ENCODE data around the gene PKNOX2.

Gene PKNOX2

DNA sequence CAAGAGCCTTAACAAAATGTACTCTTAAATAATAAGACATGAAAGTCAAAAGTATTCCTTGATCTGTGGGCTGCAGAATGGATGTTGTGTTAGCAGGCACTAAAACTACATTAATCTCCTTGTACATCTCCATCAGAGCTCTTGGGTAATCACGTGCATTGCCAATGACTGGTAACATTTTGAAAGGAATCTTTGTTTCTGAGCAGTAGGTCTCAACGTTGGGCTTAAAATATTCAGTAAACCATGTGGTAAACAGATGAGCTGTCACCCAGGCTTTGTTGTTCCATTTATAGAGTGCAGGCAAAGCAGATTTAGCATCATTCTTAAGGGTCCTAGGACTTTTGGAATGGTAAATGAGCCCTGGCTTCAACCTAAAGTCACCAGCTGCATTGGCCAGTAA is 152.9 kb downstream of the PKNOX2 start:
- no peak for DNase-seq

DNA sequence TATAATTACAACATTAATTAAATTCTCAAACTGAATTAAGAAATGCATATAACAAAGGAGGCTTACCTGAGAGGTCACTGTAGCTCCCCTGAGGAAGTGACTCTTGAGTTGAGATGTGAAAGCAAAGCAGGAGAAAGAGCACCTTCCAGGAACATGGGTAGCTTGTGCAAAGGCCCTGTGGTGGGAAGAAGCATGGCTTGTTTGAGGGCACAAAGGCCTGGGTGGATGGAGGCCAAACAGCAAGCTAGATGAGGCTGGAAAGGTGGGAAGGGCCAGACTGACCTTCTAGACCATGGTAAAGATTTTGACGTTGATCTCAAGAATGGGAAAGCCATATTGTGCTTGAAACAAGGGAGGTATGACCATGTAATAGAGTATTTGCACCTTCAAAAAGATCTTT is 155.1 kb downstream of the PKNOX2 start:
- no peak for DNase-seq

DNA sequence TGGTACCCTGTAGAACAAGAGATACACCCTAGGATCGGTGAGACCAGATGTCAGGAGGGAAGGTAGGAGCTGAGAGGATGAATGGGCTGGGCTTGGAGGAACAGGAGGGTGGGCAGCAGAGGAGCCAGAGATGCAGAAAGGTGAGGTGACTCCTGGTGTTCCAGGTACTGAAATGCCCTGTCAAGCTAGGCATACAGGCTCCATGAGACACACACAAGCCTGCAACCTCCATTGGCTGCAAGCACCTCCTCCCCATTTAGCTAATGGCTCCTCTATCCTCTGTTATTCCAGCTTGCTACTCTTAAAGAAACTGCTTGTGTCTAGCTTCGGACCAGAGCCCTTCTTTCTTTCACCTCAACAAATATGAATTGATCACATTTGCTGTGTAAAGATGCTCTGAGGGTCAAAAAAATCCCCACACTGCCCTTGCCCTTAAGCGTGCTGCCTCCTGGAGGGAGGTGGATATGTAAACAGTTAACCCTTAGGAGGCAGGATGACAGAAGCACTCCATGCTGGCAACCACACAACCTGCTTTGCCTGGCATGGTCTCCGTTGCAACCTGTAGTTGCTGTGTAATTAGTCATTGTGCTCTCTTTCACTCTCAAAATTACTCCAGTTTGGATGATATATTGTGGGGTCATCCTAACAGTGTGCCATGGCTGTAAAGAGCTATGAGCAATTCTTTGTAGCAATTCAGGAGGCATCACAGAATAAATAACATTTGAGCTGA is 156.0 kb downstream of the PKNOX2 start:
- no peak for DNase-seq

GRCh38 chr11:125322289-125322688 is 157.7 kb downstream of the PKNOX2 start:
- DNase-seq: no peak

DNA sequence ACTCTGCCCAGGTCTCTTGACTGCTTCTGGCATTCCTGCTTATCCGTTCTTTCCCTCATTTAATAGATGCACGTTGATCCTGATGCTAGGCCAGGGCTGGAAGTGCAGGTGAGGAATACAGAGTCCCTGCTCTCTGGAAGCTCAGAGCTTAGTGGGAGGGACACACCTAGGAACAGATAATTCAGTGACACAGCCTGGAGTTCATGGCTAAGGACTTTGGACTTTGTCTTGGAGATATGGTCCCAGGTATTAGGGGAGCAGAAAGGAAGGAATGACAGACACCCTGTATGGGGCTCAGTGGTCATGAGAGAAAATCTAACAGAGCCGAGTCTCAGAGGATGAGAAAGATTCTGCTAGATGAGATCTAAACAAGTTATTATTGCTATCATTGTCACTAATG is 160.6 kb downstream of the PKNOX2 start:
- DNase-seq: no peak

DNA sequence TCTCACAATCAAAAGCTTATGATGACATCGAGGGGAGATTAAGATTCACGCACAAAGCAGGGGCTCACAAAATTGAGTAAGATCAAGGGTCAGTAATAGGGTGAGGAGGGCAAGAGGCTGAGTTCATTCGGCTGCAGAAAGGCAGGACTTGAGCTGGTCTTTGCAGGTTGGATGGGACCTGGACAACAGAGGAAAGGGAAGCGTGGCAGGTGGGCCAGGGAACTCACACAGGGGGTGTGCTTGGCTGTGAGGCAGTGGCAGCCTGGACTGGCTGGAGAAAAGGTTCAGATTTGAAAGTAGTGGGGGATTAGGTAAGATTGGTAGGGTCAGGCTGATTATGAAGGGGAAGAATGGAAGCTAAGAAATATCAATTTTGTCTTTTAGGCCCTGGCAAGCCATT is 161.6 kb downstream of the PKNOX2 start:
- no peak for DNase-seq

DNA sequence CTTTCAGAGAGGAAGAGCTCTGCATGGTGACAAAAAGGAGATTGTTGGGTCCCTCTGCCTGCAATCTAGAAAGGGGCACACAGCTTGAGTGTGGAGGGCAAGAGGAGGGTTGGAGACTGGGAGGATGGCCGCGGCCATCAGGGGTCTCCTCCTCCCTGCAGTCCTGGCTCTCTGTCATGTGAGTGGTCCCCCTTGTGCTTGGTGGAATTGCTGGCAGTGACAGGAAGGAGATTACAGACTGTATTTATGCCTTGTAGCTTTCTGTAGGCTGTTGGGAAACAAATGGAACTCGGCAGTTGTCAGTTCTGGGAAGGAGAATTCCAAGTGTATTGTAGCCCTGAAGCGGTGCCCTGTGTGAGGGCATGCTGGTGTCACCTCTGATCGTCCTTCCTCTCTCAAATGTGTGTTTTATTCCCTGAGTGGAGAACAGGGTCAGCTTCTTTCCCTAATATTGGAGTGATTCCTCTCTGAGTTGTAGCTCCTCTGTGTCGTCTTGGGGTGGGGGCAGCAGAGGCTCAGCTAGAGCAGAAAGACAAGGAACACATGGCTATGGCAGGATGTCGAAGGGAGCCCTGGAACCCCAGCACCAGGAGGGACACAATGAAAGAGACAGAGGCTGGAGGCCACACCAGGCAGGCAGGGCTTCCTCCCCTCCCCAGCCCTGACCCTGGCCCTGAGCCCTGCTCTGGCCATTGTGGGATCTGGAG is 163.1 kb downstream of the PKNOX2 start:
- DNase-seq: no peak

GRCh38 chr11:125328225-125328580 is 163.7 kb downstream of the PKNOX2 start:
- no peak for DNase-seq

DNA sequence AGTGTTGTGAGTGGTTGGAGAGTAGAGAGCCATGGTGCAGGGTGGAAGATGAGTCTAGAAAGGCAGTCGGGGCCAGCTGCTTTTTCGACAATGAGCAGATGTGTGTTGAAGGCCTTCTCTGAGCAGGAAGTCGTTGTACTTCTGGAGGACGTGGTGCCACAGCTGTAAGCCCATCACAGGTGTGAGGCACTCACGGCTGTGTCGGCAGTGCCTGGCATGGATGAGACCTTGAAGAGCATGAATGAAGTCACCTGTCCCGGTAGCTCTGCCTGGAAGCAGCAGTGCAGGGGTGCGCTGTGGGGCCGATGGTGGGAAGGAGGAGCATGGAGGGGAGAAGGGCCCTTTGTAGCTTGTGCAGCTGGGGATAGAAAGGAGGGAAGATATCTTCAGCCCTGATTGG is 165.2 kb downstream of the PKNOX2 start:
- no peak for DNase-seq

GRCh38 chr11:125330462-125331325 is 166.1 kb downstream of the PKNOX2 start:
- DNase-seq: no peak

- no peak for DNase-seq
Observed at GRCh38 chr11:125331357-125332035, 166.9 kb downstream of the PKNOX2 start.

- DNase-seq: no peak
Observed at GRCh38 chr11:125332821-125333220, 168.3 kb downstream of the PKNOX2 start.

DNA sequence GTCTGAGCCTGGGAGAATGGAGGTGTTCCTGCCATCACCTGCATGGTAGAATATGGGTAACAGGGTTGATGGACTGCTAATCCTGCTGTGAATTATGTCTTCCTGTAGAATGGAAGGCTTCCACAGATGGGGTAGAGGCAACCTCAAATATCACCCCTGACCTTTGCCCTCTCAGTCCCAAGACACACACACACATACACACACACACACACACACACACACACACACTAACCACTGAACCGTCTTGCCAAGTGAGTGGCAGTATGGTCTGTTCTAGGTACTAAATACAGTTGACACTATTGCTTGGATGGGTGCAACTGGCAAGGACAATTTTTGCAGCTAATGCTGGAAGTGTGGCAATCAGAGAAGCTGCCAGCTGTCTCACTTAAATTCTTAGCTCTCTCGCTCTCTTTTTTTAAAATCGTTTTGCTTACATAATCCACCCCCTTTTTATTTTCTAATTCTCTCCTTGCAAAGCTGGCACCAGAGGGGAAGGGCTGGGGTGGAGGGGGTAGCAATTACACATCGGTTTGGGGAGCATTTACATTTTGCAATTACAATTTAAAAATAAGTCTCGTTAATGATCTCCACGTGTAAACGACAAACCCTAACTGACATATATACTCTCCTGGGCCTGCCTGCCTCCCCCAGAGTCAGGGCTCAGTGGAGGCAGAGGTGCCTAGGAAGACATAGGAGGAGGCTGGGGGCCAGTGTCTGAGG is 169.0 kb downstream of the PKNOX2 start:
- DNase-seq: no peak

- DNase-seq: no peak
Observed at GRCh38 chr11:125335106-125335505, 170.6 kb downstream of the PKNOX2 start.

- DNase-seq: peak; percentile 30
Observed at GRCh38 chr11:125337836-125338834, 173.6 kb downstream of the PKNOX2 start.

- peak; percentile 38 for DNase-seq
Observed at GRCh38 chr11:125338886-125339811, 174.6 kb downstream of the PKNOX2 start.

- DNase-seq: no peak
Observed at GRCh38 chr11:125341676-125342075, 177.1 kb downstream of the PKNOX2 start.

GRCh38 chr11:125342281-125342930 is 177.9 kb downstream of the PKNOX2 start:
- no peak for DNase-seq

- no peak for DNase-seq
Observed at GRCh38 chr11:125343086-125343717, 178.7 kb downstream of the PKNOX2 start.
